DOHH2 (cell line): ENCODE measurements around the gene EXOSC5.

Source experiments
- CTCF ChIP-seq: fragments of 200-600 bp; sonication (generic); IDR thresholded peaks from one replicate; pipeline ENCODE4 v1.5.1; 2014; ENCODE audit warnings: antibody characterized with exemption, mild to moderate bottlenecking, low read depth, low read length; ENCODE audit not compliant: poor library complexity, severe bottlenecking
- EZH2phosphoT487 ChIP-seq: fragments of 200-600 bp; sonication (generic); IDR thresholded peaks from 2 replicates; pipeline ENCODE4 v1.6.1; 2017; ENCODE audit warnings: borderline replicate concordance, mild to moderate bottlenecking, antibody characterized with exemption, low read length, moderate library complexity, mixed read lengths

GRCh38 chr19:41435936-41436673 is 38.9 kb upstream of the EXOSC5 start:
- no peak for TF ChIP-seq CTCF
- no peak for TF ChIP-seq EZH2phosphoT487
